ENCODE results near the gene SCPEP1. TPM values are rescaled to one million over a fixed set of nuclear protein-coding genes. Genes with fewer than 3 reads are reported as not detected.

The SCPEP1 gene
- total and polyA plus RNA-seq, 2 of the 13 experiments (the other 11 are each of a cell fraction or from before 2014, with no cell fraction given): 24.3 to 27.3 TPM

GRCh38 chr17:57016764-57017116, 38.8 kb downstream of the SCPEP1 start (continued):
- TF ChIP-seq ZNF142 (CRISPR knock-in tag; IDR thresholded peaks at IDR 0.05): no peak
- no peak for TF ChIP-seq ATF7-NPFF (CRISPR knock-in tag; IDR thresholded peaks at IDR 0.05; ENCODE audit: low read depth)
- no peak for TF ChIP-seq NBN (conservative IDR thresholded peaks at IDR 0.05)
- no peak for TF ChIP-seq ZNF609 (CRISPR knock-in tag; IDR thresholded peaks at IDR 0.05; ENCODE audit: borderline replicate concordance)
- no peak for TF ChIP-seq HNF4A (CRISPR knock-in tag; IDR thresholded peaks at IDR 0.05)
- TF ChIP-seq ATF4 (CRISPR knock-in tag; IDR thresholded peaks at IDR 0.05): no peak
- TF ChIP-seq GATAD2A (CRISPR knock-in tag; IDR thresholded peaks at IDR 0.05): no peak
- no peak for TF ChIP-seq ZFP62 (CRISPR knock-in tag; IDR thresholded peaks at IDR 0.05)
- TF ChIP-seq CHD2 (IDR thresholded peaks at IDR 0.05; ENCODE audit: low read depth, low read length): no peak
